HepG2 (cell line): ENCODE results near the gene CDC37L1. TPM values are rescaled to one million over a fixed set of nuclear protein-coding genes. Genes with fewer than 3 reads are reported as not detected.
A peak's percentile ranks its signal among the peaks of the same experiment; 100 is the strongest.

Experiments used
- CBFB ChIP-seq: sonication (generic); formaldehyde crosslinking; IDR thresholded peaks from 2 replicates; pipeline ENCODE4 v1.4.0; 2020; ENCODE audit warnings: missing genetic modification reagents
- DRAP1 ChIP-seq: IDR thresholded peaks from 2 replicates; pipeline ENCODE4 v1.6.1; 2016; ENCODE audit warnings: missing genetic modification reagents, missing compliant biosample characterization
- GFI1 ChIP-seq: sonication (generic); formaldehyde crosslinking; IDR thresholded peaks from 2 replicates; pipeline ENCODE4 v1.5.0; 2020; ENCODE audit warnings: missing genetic modification reagents, mild to moderate bottlenecking, borderline replicate concordance
- GPN1 ChIP-seq: sonication (generic); formaldehyde crosslinking; IDR thresholded peaks from 2 replicates; pipeline ENCODE4 v1.5.1; 2020; ENCODE audit warnings: missing genetic modification reagents, borderline replicate concordance
- HMG20A ChIP-seq: IDR thresholded peaks from 2 replicates; pipeline ENCODE4 v1.6.1; 2016; ENCODE audit warnings: borderline replicate concordance
- MEIS2 ChIP-seq: sonication (generic); formaldehyde crosslinking; IDR thresholded peaks from 2 replicates; pipeline ENCODE4 v1.9.0; 2021; ENCODE audit warnings: mild to moderate bottlenecking, missing genetic modification reagents
- NBN ChIP-seq: fragments of 450-650 bp; conservative IDR thresholded peaks from 2 replicates; pipeline ENCODE4 v1.6.1; 2017
- NCOA2 ChIP-seq: sonication (generic); formaldehyde crosslinking; IDR thresholded peaks from 2 replicates; pipeline ENCODE4 v1.8.0; 2022; ENCODE audit warnings: inconsistent platforms
- THYN1 ChIP-seq: sonication (generic); formaldehyde crosslinking; IDR thresholded peaks from 2 replicates; pipeline ENCODE4 v1.8.1; 2023; ENCODE audit warnings: low read depth, mild to moderate bottlenecking, moderate library complexity, missing genetic modification reagents, borderline replicate concordance
- ZBTB26 ChIP-seq: IDR thresholded peaks from 2 replicates; pipeline ENCODE4 v1.6.1; 2016; ENCODE audit warnings: missing compliant biosample characterization, missing genetic modification reagents, borderline replicate concordance
- ZFP82 ChIP-seq: sonication (generic); formaldehyde crosslinking; IDR thresholded peaks from 2 replicates; pipeline ENCODE4 v1.5.1; 2020; ENCODE audit warnings: mild to moderate bottlenecking, missing genetic modification reagents, borderline replicate concordance
- ZNF317 ChIP-seq: sonication (generic); formaldehyde crosslinking; IDR thresholded peaks from 2 replicates; pipeline ENCODE4 v1.5.0; 2020; ENCODE audit warnings: mild to moderate bottlenecking, missing genetic modification reagents
- ZNF776 ChIP-seq: sonication (generic); formaldehyde crosslinking; IDR thresholded peaks from 2 replicates; pipeline ENCODE4 v1.4.0; 2020; ENCODE audit warnings: mild to moderate bottlenecking, missing genetic modification reagents
- ZSCAN9 ChIP-seq: IDR thresholded peaks from 2 replicates; pipeline ENCODE4 v1.6.1; 2016; ENCODE audit warnings: borderline replicate concordance
- polyA plus RNA-seq, 8 experiments: library from polyadenylated mRNA; depleted of rRNA in 3 of 8; stranded (reverse) in 7 of 8; unstranded in 1 of 8; fragments of >200 nt; fragmentation: Illumina TruSeq in 4 of 8; extraction: Trizol in 4 of 8; gene quantifications; 2 replicates each; pipeline versions ENCODE4 v1.2.1 to v1.2.3, GENCODE V29; 2011 to 2016; ENCODE audit warnings: low read depth in 4 of 8, missing spikeins in 1 of 8, mixed read lengths in 1 of 8; ENCODE audit not compliant: insufficient read depth in 1 of 8
- total RNA-seq, 5 experiments: library from RNA; depleted of rRNA; stranded (reverse); fragments of >200 nt; fragmentation: Illumina TruSeq; extraction: Trizol; gene quantifications; 2 replicates each; pipeline ENCODE4 v1.2.3, GENCODE V29; 2016; ENCODE audit warnings: low read depth in 1 of 5
- TF ChIP-seq, protein P1 (sequence below): sonication (generic); formaldehyde crosslinking; IDR thresholded peaks from 2 replicates; pipeline ENCODE4 v1.4.0; 2020; ENCODE audit warnings: missing genetic modification reagents
- TF ChIP-seq, protein P2 (sequence below): sonication (generic); formaldehyde crosslinking; IDR thresholded peaks from 2 replicates; pipeline ENCODE4 v1.4.0; 2020; ENCODE audit warnings: missing genetic modification reagents
- TF ChIP-seq, protein P3 (sequence below): sonication (generic); formaldehyde crosslinking; IDR thresholded peaks from 2 replicates; pipeline ENCODE4 v1.5.1; 2020; ENCODE audit warnings: mild to moderate bottlenecking, missing genetic modification reagents, moderate library complexity

The CDC37L1 gene
- total and polyA plus RNA-seq, 2 of the 13 experiments (the other 11 are each of a cell fraction or from before 2014, with no cell fraction given) = 5.5 to 17.0 TPM

- TF ChIP-seq, protein P1, sequence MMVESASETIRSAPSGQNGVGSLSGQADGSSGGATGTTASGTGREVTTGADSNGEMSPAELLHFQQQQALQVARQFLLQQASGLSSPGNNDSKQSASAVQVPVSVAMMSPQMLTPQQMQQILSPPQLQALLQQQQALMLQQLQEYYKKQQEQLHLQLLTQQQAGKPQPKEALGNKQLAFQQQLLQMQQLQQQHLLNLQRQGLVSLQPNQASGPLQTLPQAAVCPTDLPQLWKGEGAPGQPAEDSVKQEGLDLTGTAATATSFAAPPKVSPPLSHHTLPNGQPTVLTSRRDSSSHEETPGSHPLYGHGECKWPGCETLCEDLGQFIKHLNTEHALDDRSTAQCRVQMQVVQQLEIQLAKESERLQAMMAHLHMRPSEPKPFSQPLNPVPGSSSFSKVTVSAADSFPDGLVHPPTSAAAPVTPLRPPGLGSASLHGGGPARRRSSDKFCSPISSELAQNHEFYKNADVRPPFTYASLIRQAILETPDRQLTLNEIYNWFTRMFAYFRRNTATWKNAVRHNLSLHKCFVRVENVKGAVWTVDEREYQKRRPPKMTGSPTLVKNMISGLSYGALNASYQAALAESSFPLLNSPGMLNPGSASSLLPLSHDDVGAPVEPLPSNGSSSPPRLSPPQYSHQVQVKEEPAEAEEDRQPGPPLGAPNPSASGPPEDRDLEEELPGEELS (CRISPR knock-in tag) = peak; percentile 90
- TF ChIP-seq ZFP82 = no peak
- TF ChIP-seq MEIS2 (CRISPR knock-in tag) = no peak
- TF ChIP-seq DRAP1 = no peak
- no peak for TF ChIP-seq GPN1 (CRISPR knock-in tag)
- TF ChIP-seq, protein P2, sequence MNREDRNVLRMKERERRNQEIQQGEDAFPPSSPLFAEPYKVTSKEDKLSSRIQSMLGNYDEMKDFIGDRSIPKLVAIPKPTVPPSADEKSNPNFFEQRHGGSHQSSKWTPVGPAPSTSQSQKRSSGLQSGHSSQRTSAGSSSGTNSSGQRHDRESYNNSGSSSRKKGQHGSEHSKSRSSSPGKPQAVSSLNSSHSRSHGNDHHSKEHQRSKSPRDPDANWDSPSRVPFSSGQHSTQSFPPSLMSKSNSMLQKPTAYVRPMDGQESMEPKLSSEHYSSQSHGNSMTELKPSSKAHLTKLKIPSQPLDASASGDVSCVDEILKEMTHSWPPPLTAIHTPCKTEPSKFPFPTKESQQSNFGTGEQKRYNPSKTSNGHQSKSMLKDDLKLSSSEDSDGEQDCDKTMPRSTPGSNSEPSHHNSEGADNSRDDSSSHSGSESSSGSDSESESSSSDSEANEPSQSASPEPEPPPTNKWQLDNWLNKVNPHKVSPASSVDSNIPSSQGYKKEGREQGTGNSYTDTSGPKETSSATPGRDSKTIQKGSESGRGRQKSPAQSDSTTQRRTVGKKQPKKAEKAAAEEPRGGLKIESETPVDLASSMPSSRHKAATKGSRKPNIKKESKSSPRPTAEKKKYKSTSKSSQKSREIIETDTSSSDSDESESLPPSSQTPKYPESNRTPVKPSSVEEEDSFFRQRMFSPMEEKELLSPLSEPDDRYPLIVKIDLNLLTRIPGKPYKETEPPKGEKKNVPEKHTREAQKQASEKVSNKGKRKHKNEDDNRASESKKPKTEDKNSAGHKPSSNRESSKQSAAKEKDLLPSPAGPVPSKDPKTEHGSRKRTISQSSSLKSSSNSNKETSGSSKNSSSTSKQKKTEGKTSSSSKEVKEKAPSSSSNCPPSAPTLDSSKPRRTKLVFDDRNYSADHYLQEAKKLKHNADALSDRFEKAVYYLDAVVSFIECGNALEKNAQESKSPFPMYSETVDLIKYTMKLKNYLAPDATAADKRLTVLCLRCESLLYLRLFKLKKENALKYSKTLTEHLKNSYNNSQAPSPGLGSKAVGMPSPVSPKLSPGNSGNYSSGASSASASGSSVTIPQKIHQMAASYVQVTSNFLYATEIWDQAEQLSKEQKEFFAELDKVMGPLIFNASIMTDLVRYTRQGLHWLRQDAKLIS = no peak
- TF ChIP-seq, protein P3, sequence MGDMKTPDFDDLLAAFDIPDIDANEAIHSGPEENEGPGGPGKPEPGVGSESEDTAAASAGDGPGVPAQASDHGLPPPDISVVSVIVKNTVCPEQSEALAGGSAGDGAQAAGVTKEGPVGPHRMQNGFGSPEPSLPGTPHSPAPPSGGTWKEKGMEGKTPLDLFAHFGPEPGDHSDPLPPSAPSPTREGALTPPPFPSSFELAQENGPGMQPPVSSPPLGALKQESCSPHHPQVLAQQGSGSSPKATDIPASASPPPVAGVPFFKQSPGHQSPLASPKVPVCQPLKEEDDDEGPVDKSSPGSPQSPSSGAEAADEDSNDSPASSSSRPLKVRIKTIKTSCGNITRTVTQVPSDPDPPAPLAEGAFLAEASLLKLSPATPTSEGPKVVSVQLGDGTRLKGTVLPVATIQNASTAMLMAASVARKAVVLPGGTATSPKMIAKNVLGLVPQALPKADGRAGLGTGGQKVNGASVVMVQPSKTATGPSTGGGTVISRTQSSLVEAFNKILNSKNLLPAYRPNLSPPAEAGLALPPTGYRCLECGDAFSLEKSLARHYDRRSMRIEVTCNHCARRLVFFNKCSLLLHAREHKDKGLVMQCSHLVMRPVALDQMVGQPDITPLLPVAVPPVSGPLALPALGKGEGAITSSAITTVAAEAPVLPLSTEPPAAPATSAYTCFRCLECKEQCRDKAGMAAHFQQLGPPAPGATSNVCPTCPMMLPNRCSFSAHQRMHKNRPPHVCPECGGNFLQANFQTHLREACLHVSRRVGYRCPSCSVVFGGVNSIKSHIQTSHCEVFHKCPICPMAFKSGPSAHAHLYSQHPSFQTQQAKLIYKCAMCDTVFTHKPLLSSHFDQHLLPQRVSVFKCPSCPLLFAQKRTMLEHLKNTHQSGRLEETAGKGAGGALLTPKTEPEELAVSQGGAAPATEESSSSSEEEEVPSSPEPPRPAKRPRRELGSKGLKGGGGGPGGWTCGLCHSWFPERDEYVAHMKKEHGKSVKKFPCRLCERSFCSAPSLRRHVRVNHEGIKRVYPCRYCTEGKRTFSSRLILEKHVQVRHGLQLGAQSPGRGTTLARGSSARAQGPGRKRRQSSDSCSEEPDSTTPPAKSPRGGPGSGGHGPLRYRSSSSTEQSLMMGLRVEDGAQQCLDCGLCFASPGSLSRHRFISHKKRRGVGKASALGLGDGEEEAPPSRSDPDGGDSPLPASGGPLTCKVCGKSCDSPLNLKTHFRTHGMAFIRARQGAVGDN (CRISPR knock-in tag) = no peak
- no peak for TF ChIP-seq CBFB (CRISPR knock-in tag)
- peak; percentile 61; the same call in 1 of the 2 replicates for TF ChIP-seq GFI1 (CRISPR knock-in tag)
- TF ChIP-seq ZBTB26 (CRISPR knock-in tag) = no peak
- TF ChIP-seq THYN1 = no peak
- TF ChIP-seq ZNF317 (CRISPR knock-in tag) = no peak
- no peak for TF ChIP-seq NCOA2 (CRISPR knock-in tag)
- no peak; the same call in 1 of the 2 replicates for TF ChIP-seq HMG20A (CRISPR knock-in tag)
- no peak for TF ChIP-seq ZSCAN9 (CRISPR knock-in tag)
- TF ChIP-seq ZNF776 (CRISPR knock-in tag) = no peak
- no peak for TF ChIP-seq NBN
Observed at GRCh38 chr9:4657426-4658159, 21.8 kb upstream of the CDC37L1 start (continued).
